Testis (tissue), 2 donors: ENCODE measurements around the gene IFT22.

ENCODE experiments used
- CTCF ChIP-seq, 3 experiments: fragments of 450-650 bp in 2 of 3; fragments of 200-600 bp in 1 of 3; sonication (generic) in 1 of 3; IDR thresholded peaks; one replicate each; pipeline ENCODE4 v1.5.1; 2016 to 2019; ENCODE audit warnings: antibody characterized with exemption in 3 of 3, mild to moderate bottlenecking in 2 of 3, moderate library complexity in 1 of 3
- POLR2A ChIP-seq: fragments of 450-650 bp; IDR thresholded peaks from one replicate; pipeline ENCODE4 v1.6.1; 2017; ENCODE audit warnings: antibody characterized with exemption, mild to moderate bottlenecking, moderate library complexity

GRCh38 chr7:101347477-101347876, 25.9 kb upstream of the IFT22 start:
- TF ChIP-seq POLR2A (no peak), CTCF (IDR thresholded peaks at IDR 0.05) (no peak)
